H9 (cell line): ENCODE results near the gene GRHPR. TPM values are rescaled to one million over a fixed set of nuclear protein-coding genes. Genes with fewer than 3 reads are reported as not detected.

Source experiments
- DNase-seq: peaks from one replicate; pipeline ENCODE4 v3.0.0-alpha.2; 2017
- H2AFZ ChIP-seq: one replicate; pipeline ENCODE4 v1.6.1; 2013; ENCODE audit warnings: mild to moderate bottlenecking, low read length, control low read depth, moderate library complexity
- H2AK5ac ChIP-seq: 2 replicates; pipeline ENCODE4 v1.6.1; 2013; ENCODE audit warnings: low read length, control low read depth, mixed read lengths; ENCODE audit not compliant: insufficient read length
- H2BK120ac ChIP-seq: one replicate; pipeline ENCODE4 v1.6.1; 2013; ENCODE audit warnings: low read depth, mild to moderate bottlenecking, low read length, control low read depth, inconsistent platforms; ENCODE audit not compliant: poor library complexity, severe bottlenecking
- H2BK12ac ChIP-seq: 2 replicates; pipeline ENCODE4 v1.6.1; 2013; ENCODE audit warnings: low read length, control low read depth, mixed read lengths, low read depth; ENCODE audit not compliant: insufficient read length
- H2BK15ac ChIP-seq: 2 replicates; pipeline ENCODE4 v1.6.1; 2013; ENCODE audit warnings: low read depth, low read length, control low read depth
- H2BK20ac ChIP-seq: one replicate; pipeline ENCODE4 v1.6.1; 2013; ENCODE audit warnings: low read depth, mild to moderate bottlenecking, low read length, control low read depth, inconsistent platforms; ENCODE audit not compliant: poor library complexity, severe bottlenecking
- H2BK5ac ChIP-seq: 2 replicates; pipeline ENCODE4 v1.6.1; 2013; ENCODE audit warnings: low read length, control low read depth, mixed read lengths; ENCODE audit not compliant: insufficient read length
- H3K14ac ChIP-seq: 2 replicates; pipeline ENCODE4 v1.6.1; 2013; ENCODE audit warnings: low read length, control low read depth; ENCODE audit not compliant: insufficient read depth
- H3K18ac ChIP-seq: 2 replicates; pipeline ENCODE4 v1.6.1; 2013; ENCODE audit warnings: low read depth, mild to moderate bottlenecking, mixed read lengths, low read length, control low read depth; ENCODE audit not compliant: insufficient read length
- H3K23ac ChIP-seq: 2 replicates; pipeline ENCODE4 v1.6.1; 2013; ENCODE audit warnings: low read length, control low read depth, mixed read lengths, low read depth; ENCODE audit not compliant: insufficient read length
- H3K23me2 ChIP-seq: 2 replicates; pipeline ENCODE4 v1.6.1; 2013; ENCODE audit warnings: low read depth, mild to moderate bottlenecking, mixed read lengths, low read length, control low read depth; ENCODE audit not compliant: insufficient read length, poor library complexity, severe bottlenecking
- H3K27ac ChIP-seq: 2 replicates; pipeline ENCODE4 v1.5.1; 2013; ENCODE audit warnings: low read length, control low read depth, mixed read lengths, low read depth; ENCODE audit not compliant: insufficient read length
- H3K27me3 ChIP-seq: 2 replicates; pipeline ENCODE4 v1.6.1; 2013; ENCODE audit warnings: low read length, control low read depth, inconsistent platforms; ENCODE audit not compliant: insufficient read depth
- H3K4ac ChIP-seq: 2 replicates; pipeline ENCODE4 v1.6.1; 2013; ENCODE audit warnings: low read depth, mild to moderate bottlenecking, control low read depth, inconsistent platforms, low read length, moderate library complexity
- H3K4me1 ChIP-seq: 2 replicates; pipeline ENCODE4 v1.6.1; 2013; ENCODE audit warnings: low read length, control low read depth, inconsistent platforms; ENCODE audit not compliant: insufficient read depth
- H3K4me2 ChIP-seq: 2 replicates; pipeline ENCODE4 v1.6.1; 2013; ENCODE audit warnings: low read length, control low read depth, mixed read lengths; ENCODE audit not compliant: insufficient read length, insufficient read depth
- H3K56ac ChIP-seq: 2 replicates; pipeline ENCODE4 v1.6.1; 2013; ENCODE audit warnings: low read depth, mild to moderate bottlenecking, mixed read lengths, low read length, control low read depth; ENCODE audit not compliant: insufficient read length
- H3K79me1 ChIP-seq: 2 replicates; pipeline ENCODE4 v1.6.1; 2013; ENCODE audit warnings: low read depth, mild to moderate bottlenecking, moderate library complexity, low read length, control low read depth, inconsistent platforms; ENCODE audit not compliant: insufficient read depth, poor library complexity, severe bottlenecking
- H3K79me2 ChIP-seq: 2 replicates; pipeline ENCODE4 v1.6.1; 2013; ENCODE audit warnings: low read length, control low read depth, inconsistent platforms; ENCODE audit not compliant: insufficient read depth
- H3K9ac ChIP-seq: 2 replicates; pipeline ENCODE4 v1.6.1; 2013; ENCODE audit warnings: low read length, control low read depth, mixed read lengths; ENCODE audit not compliant: insufficient read length; ENCODE audit errors: extremely low read depth
- H3K9me3 ChIP-seq: one replicate; pipeline ENCODE4 v1.6.1; 2013; ENCODE audit warnings: low read depth, low read length, inconsistent platforms; ENCODE audit not compliant: control insufficient read depth
- H3T11ph ChIP-seq: one replicate; pipeline ENCODE4 v1.6.1; 2013; ENCODE audit warnings: mild to moderate bottlenecking, low read length, control low read depth, inconsistent platforms
- H4K20me1 ChIP-seq: one replicate; pipeline ENCODE4 v1.6.1; 2013; ENCODE audit not compliant: control insufficient read depth, insufficient read length, insufficient read depth
- H4K5ac ChIP-seq: 2 replicates; pipeline ENCODE4 v1.6.1; 2013; ENCODE audit warnings: low read depth, mild to moderate bottlenecking, mixed read lengths, low read length, control low read depth; ENCODE audit not compliant: insufficient read length
- H4K8ac ChIP-seq: replicated peaks from 2 replicates; pipeline ENCODE4 v1.6.1; 2013; ENCODE audit warnings: low read length, control low read depth, mixed read lengths, low read depth; ENCODE audit not compliant: insufficient read length
- H4K91ac ChIP-seq: 2 replicates; pipeline ENCODE4 v1.6.1; 2013; ENCODE audit warnings: low read depth, mild to moderate bottlenecking, moderate library complexity, mixed read lengths, low read length, control low read depth; ENCODE audit not compliant: insufficient read length
- H3K27ac Mint-ChIP-seq, 3 experiments: 2 replicates in 2 of 3; 3 replicates in 1 of 3; pipeline ENCODE4 v1.8.0; 2020 to 2021; ENCODE audit warnings: mixed read lengths in 3 of 3, mild to moderate bottlenecking in 1 of 3, moderate library complexity in 1 of 3
- H3K27me3 Mint-ChIP-seq: 2 replicates; pipeline ENCODE4 v1.8.0; 2021; ENCODE audit warnings: low read depth, mild to moderate bottlenecking, moderate library complexity, mixed read lengths
- H3K36me3 Mint-ChIP-seq, 3 experiments: 2 replicates in 2 of 3; 3 replicates in 1 of 3; pipeline ENCODE4 v1.8.0; 2020 to 2021; ENCODE audit warnings: low read depth in 3 of 3, mixed read lengths in 3 of 3; ENCODE audit not compliant: insufficient read depth in 1 of 3
- H3K4me1 Mint-ChIP-seq, 2 experiments: 2 replicates each; pipeline ENCODE4 v1.8.0; 2020; ENCODE audit warnings: mixed read lengths in 2 of 2
- H3K4me3 Mint-ChIP-seq, 2 experiments: 2 replicates in 1 of 2; 3 replicates in 1 of 2; pipeline ENCODE4 v1.8.0; 2020 to 2021; ENCODE audit warnings: mild to moderate bottlenecking in 2 of 2, mixed read lengths in 2 of 2, moderate library complexity in 1 of 2
- H3K9me3 Mint-ChIP-seq, 2 experiments: 2 replicates in 1 of 2; 3 replicates in 1 of 2; pipeline ENCODE4 v1.8.0; 2020; ENCODE audit warnings: mild to moderate bottlenecking in 2 of 2, mixed read lengths in 2 of 2, moderate library complexity in 1 of 2
- CTCF ChIP-seq: fragments of 200-600 bp; sonication (generic); conservative IDR thresholded peaks from 3 replicates; pipeline ENCODE4 v1.8.0; 2021; ENCODE audit warnings: antibody characterized with exemption, mild to moderate bottlenecking
- WGBS: extraction: QIAGEN DNeasy Blood & Tissue Kit; methylation state at CpG from one replicate; pipeline ENCODE4 v1.1.7; 2013; ENCODE audit warnings: missing lambda C conversion rate, low lambda C conversion rate, mixed read lengths; ENCODE audit not compliant: insufficient read length; ENCODE audit errors: extremely low coverage; 5-methylcytosine and 5-hydroxymethylcytosine counted together
- total RNA-seq: library from RNA; stranded (reverse); gene quantifications from 2 replicates; pipeline ENCODE4 v1.2.1, GENCODE V29; 2021

Gene GRHPR
- total RNA-seq, 1 experiment from 2014 or later = 97.9 TPM

- DNase-seq = no peak
- H3K14ac ChIP-seq = no peak overlapping the region
- peaks cover 14% of the 10 kb centered on the region for H3K79me1 ChIP-seq
- no peak overlapping the region for H3K23ac ChIP-seq
- H3K18ac ChIP-seq = no peak overlapping the region
- WGBS = no CpG with 5 or more reads among the region's 1 CpG
- no peak overlapping the region for H2BK120ac ChIP-seq
- peaks cover 22% of the 10 kb centered on the region for H3K79me2 ChIP-seq
- no peaks in the 10 kb centered on the region for H3K23me2 ChIP-seq
- H3K9me3 Mint-ChIP-seq = peaks cover 3 to 9% of the 10 kb centered on the region in 2 experiments; a peak in 3 of 5 replicates
- H3K27me3 Mint-ChIP-seq = 0 out of 2 replicates have a peak, but pooled peaks cover 2% of the 10 kb centered on the region
- H2AK5ac ChIP-seq = no peak overlapping the region
- H3K9me3 ChIP-seq = no peaks in the 10 kb centered on the region
- no peak overlapping the region for H3K56ac ChIP-seq
- H4K91ac ChIP-seq = no peak overlapping the region
- no peak overlapping the region for H4K8ac ChIP-seq
- no peak overlapping the region for H3K4ac ChIP-seq
- H2BK15ac ChIP-seq = no peak overlapping the region
- H2BK5ac ChIP-seq = no peak overlapping the region
- no peaks in the 10 kb centered on the region for H3K27me3 ChIP-seq
- H3K4me1 ChIP-seq = no peaks in the 10 kb centered on the region
- no peak overlapping the region for H2BK12ac ChIP-seq
- H3K4me2 ChIP-seq = no peak overlapping the region
- H3K4me3 Mint-ChIP-seq = no peak overlapping the region
- no peak overlapping the region for H2BK20ac ChIP-seq
- TF ChIP-seq CTCF = no peak
- H2AFZ ChIP-seq = no peak overlapping the region
- H4K20me1 ChIP-seq = no peaks in the 10 kb centered on the region
- H3T11ph ChIP-seq = no peak overlapping the region
- no peak overlapping the region for H3K27ac Mint-ChIP-seq
- no peak overlapping the region for H3K27ac ChIP-seq
- peaks cover 28 to 43% of the 10 kb centered on the region in 2 experiments for H3K4me1 Mint-ChIP-seq
- H4K5ac ChIP-seq = no peak overlapping the region
- H3K9ac ChIP-seq = no peak overlapping the region
- peaks cover 24 to 35% (median 25%) of the 10 kb centered on the region in 3 experiments for H3K36me3 Mint-ChIP-seq
These were observed 30.1 kb downstream of the GRHPR start for GRCh38 chr9:37452611-37453010.
